ENCODE measurements around the gene SPRY4.

The SPRY4 gene

GRCh38 chr5:142313682-142314081 lies 11.1 kb downstream of the SPRY4 start:
- H3K9me3 Mint-ChIP-seq = no peaks in the 10 kb centered on the region
- peaks cover 20% of the 10 kb centered on the region for H3K4me1 Mint-ChIP-seq (ENCODE audit: low read depth)
- H3K4me3 Mint-ChIP-seq = no peak overlapping the region
- H3K27ac Mint-ChIP-seq = no peak overlapping the region
- H3K36me3 Mint-ChIP-seq (ENCODE audit: low read depth) = no peaks in the 10 kb centered on the region
- peaks cover 6% of the 10 kb centered on the region for H3K27me3 Mint-ChIP-seq

DNA sequence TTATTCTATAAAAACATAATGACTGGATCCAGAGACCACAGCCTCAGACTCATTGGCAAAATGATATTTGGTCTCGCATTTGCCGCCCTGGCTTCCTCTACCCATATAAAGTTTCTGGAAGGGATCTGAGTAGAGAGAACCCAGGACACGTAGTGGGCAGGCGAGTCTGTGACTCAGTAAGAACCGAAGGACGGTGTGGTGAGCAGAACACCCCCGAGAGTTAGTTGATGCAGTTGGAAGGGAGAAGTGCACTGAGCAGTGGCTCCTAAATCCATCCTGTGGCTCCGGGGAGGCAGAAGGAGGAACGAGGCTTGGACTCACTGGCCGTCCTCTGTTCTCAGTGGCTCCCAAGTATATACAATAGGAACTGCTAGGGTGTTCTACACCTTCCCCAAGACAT lies 11.5 kb downstream of the SPRY4 start:
- H3K4me1 Mint-ChIP-seq (ENCODE audit: low read depth) = peaks cover 20% of the 10 kb centered on the region
- no peaks in the 10 kb centered on the region for H3K9me3 Mint-ChIP-seq
- H3K27ac Mint-ChIP-seq = no peak overlapping the region
- H3K27me3 Mint-ChIP-seq = peaks cover 6% of the 10 kb centered on the region
- H3K4me3 Mint-ChIP-seq = no peak overlapping the region
- H3K36me3 Mint-ChIP-seq (ENCODE audit: low read depth) = no peaks in the 10 kb centered on the region

- Mint-ChIP-seq H3K4me3 (no peak overlapping the region), H3K27ac (no peak overlapping the region), H3K4me1 (ENCODE audit: low read depth) (peaks cover 20% of the 10 kb centered on the region), H3K36me3 (ENCODE audit: low read depth) (no peaks in the 10 kb centered on the region), H3K9me3 (no peaks in the 10 kb centered on the region), H3K27me3 (peaks cover 6% of the 10 kb centered on the region)
These were observed 12.4 kb downstream of the SPRY4 start for GRCh38 chr5:142312399-142312798.

GRCh38 chr5:142311725-142312124 lies 13.1 kb downstream of the SPRY4 start:
- Mint-ChIP-seq H3K4me1 (ENCODE audit: low read depth) (peaks cover 17% of the 10 kb centered on the region), H3K36me3 (ENCODE audit: low read depth) (no peaks in the 10 kb centered on the region), H3K27me3 (peaks cover 6% of the 10 kb centered on the region), H3K27ac (no peak overlapping the region), H3K9me3 (no peaks in the 10 kb centered on the region), H3K4me3 (no peak overlapping the region)

- Mint-ChIP-seq H3K27me3 (peaks cover under 1% of the 10 kb centered on the region), H3K4me1 (ENCODE audit: low read depth) (peaks cover 8% of the 10 kb centered on the region), H3K9me3 (no peaks in the 10 kb centered on the region), H3K36me3 (ENCODE audit: low read depth) (no peaks in the 10 kb centered on the region), H3K4me3 (no peak overlapping the region), H3K27ac (no peak overlapping the region)
These were observed 14.0 kb downstream of the SPRY4 start for GRCh38 chr5:142310803-142311202.

DNA sequence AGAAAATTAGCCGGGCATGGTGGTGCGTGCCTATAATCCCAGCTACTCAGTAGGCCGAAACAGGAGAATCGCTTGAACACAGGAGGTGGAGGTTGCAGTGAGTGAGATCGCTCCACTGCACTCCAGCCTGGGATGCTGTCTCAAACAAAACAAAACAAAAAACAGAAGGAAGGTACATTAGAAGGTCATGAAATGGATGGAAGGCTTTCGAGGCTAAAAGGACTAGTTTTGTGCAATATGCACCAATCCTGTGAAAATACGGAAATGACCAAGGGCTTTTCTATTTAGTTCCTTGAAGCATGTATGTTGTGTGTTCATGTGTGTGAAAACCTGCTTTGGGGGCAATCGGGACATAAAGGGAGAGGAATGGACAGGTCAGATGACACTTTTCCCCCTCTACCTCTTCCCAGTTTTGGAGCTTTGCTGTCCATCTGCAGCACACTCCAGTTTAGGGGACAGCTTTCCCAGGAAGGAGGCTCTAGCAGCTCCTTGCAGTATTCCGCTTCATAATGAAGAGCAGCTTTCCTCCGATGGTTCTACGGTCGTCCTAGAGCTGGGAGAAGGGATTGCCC lies 15.0 kb downstream of the SPRY4 start:
- H3K27me3 Mint-ChIP-seq = no peaks in the 10 kb centered on the region
- no peaks in the 10 kb centered on the region for H3K4me1 Mint-ChIP-seq (ENCODE audit: low read depth)
- no peak overlapping the region for H3K4me3 Mint-ChIP-seq
- H3K27ac Mint-ChIP-seq = no peak overlapping the region
- H3K36me3 Mint-ChIP-seq (ENCODE audit: low read depth) = no peaks in the 10 kb centered on the region
- no peaks in the 10 kb centered on the region for H3K9me3 Mint-ChIP-seq

- no peaks in the 10 kb centered on the region for H3K9me3 Mint-ChIP-seq
- H3K27ac Mint-ChIP-seq = no peak overlapping the region
- H3K4me1 Mint-ChIP-seq (ENCODE audit: low read depth) = no peaks in the 10 kb centered on the region
- H3K4me3 Mint-ChIP-seq = no peak overlapping the region
- no peaks in the 10 kb centered on the region for H3K36me3 Mint-ChIP-seq (ENCODE audit: low read depth)
- no peaks in the 10 kb centered on the region for H3K27me3 Mint-ChIP-seq
These were observed 16.5 kb downstream of the SPRY4 start for GRCh38 chr5:142308358-142308757.

GRCh38 chr5:142307146-142307890 lies 17.5 kb downstream of the SPRY4 start:
- Mint-ChIP-seq H3K9me3 (no peaks in the 10 kb centered on the region), H3K4me3 (no peak overlapping the region), H3K27me3 (no peaks in the 10 kb centered on the region), H3K36me3 (ENCODE audit: low read depth) (no peaks in the 10 kb centered on the region), H3K27ac (no peak overlapping the region), H3K4me1 (ENCODE audit: low read depth) (no peaks in the 10 kb centered on the region)

- Mint-ChIP-seq H3K27me3 (no peaks in the 10 kb centered on the region), H3K9me3 (no peaks in the 10 kb centered on the region), H3K4me3 (no peak overlapping the region), H3K36me3 (ENCODE audit: low read depth) (no peaks in the 10 kb centered on the region), H3K4me1 (ENCODE audit: low read depth) (no peaks in the 10 kb centered on the region), H3K27ac (no peak overlapping the region)
These were observed 18.7 kb downstream of the SPRY4 start for GRCh38 chr5:142306077-142306502.

- no peaks in the 10 kb centered on the region for H3K4me1 Mint-ChIP-seq (ENCODE audit: low read depth)
- no peaks in the 10 kb centered on the region for H3K36me3 Mint-ChIP-seq (ENCODE audit: low read depth)
- no peak overlapping the region for H3K4me3 Mint-ChIP-seq
- no peaks in the 10 kb centered on the region for H3K27me3 Mint-ChIP-seq
- no peaks in the 10 kb centered on the region for H3K9me3 Mint-ChIP-seq
- no peak overlapping the region for H3K27ac Mint-ChIP-seq
These were observed 19.6 kb downstream of the SPRY4 start for GRCh38 chr5:142305211-142305610.

- H3K27me3 Mint-ChIP-seq = no peaks in the 10 kb centered on the region
- H3K36me3 Mint-ChIP-seq (ENCODE audit: low read depth) = no peaks in the 10 kb centered on the region
- H3K4me1 Mint-ChIP-seq (ENCODE audit: low read depth) = no peaks in the 10 kb centered on the region
- no peak overlapping the region for H3K4me3 Mint-ChIP-seq
- H3K27ac Mint-ChIP-seq = no peak overlapping the region
- no peaks in the 10 kb centered on the region for H3K9me3 Mint-ChIP-seq
These were observed 20.7 kb downstream of the SPRY4 start for GRCh38 chr5:142304013-142304701.

DNA sequence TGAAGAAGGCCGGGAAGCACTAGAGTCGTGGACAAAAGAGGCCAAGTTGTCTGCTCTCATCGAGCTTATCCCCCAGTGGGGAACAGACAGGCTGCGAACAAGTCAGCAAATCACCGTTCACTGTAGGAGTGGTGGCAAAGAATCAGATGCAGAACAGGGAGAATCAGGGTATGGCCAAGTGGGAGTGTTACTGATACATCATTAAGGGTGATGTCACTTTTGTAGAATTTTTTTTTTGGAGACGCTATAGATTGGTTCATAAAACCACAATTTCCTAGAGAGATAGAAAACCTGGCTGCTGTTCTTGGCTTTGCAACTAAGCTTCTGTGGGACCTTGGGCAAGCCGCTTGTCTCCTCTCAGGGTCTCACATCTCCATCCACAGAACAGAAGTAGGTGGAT lies 21.3 kb downstream of the SPRY4 start:
- Mint-ChIP-seq H3K36me3 (ENCODE audit: low read depth) (no peaks in the 10 kb centered on the region), H3K4me3 (no peak overlapping the region), H3K4me1 (ENCODE audit: low read depth) (no peaks in the 10 kb centered on the region), H3K27me3 (no peaks in the 10 kb centered on the region), H3K27ac (no peak overlapping the region), H3K9me3 (no peaks in the 10 kb centered on the region)

DNA sequence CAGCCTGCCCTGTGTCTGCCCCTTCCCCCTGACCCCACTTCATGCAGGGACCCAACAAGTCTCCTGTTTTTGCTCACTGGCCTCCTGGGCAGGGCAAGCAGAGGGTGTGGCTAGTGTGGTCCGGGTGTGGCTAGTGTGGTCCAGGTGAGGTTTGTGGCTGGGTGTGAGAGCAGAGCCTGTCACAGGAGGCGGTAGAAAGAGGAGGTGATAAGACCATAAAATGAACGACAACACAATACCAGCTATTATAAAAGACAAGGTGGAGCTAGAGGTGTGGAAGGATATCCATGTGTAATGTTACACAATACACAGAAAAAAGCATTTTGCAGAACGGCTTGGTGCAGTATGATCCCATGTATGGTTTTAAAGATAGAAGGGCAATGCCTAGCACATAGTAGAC lies 23.3 kb downstream of the SPRY4 start:
- peaks cover 3% of the 10 kb centered on the region for H3K27me3 Mint-ChIP-seq
- no peaks in the 10 kb centered on the region for H3K36me3 Mint-ChIP-seq (ENCODE audit: low read depth)
- H3K27ac Mint-ChIP-seq = no peak overlapping the region
- no peaks in the 10 kb centered on the region for H3K9me3 Mint-ChIP-seq
- H3K4me1 Mint-ChIP-seq (ENCODE audit: low read depth) = no peaks in the 10 kb centered on the region
- H3K4me3 Mint-ChIP-seq = no peak overlapping the region

DNA sequence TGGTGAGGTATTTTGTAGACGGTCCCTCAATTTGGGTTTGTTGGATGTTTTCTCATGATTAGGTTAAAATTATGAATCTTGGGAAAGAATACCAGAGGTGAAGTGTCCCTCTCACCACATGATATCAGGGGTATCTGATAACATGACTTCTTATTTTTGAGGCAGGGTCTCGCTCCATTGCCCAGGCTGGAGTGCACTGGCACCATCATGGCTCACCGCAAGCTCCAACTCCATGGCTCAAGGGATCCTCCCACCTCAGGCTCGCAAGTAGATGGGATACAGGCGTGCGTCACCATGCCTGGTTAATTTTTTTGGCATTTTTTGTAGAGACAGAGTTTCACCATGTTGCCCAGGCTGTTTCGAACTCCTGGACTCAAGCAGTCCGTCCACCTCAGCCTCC lies 24.1 kb downstream of the SPRY4 start:
- Mint-ChIP-seq H3K4me1 (ENCODE audit: low read depth) (no peaks in the 10 kb centered on the region), H3K27ac (no peak overlapping the region), H3K36me3 (ENCODE audit: low read depth) (no peaks in the 10 kb centered on the region), H3K9me3 (no peaks in the 10 kb centered on the region), H3K27me3 (peaks cover 3% of the 10 kb centered on the region), H3K4me3 (no peak overlapping the region)

GRCh38 chr5:142298789-142299188 lies 26.0 kb downstream of the SPRY4 start:
- Mint-ChIP-seq H3K27ac (no peak overlapping the region), H3K4me3 (no peak overlapping the region), H3K4me1 (ENCODE audit: low read depth) (no peaks in the 10 kb centered on the region), H3K9me3 (no peaks in the 10 kb centered on the region), H3K27me3 (peaks cover 3% of the 10 kb centered on the region), H3K36me3 (ENCODE audit: low read depth) (no peaks in the 10 kb centered on the region)

Data from stimulated activated naive CD8-positive, alpha-beta T cell treated with anti-CD3 and anti-CD28 coated beads, Interleukin-15, Interleukin-2, amounts not matched to agents 100 ng/mL and 50 ng/mL, for 24 hours (primary cell).